PFSK-1 (cell line): ENCODE results near the gene RNF121.

Experiments used
- POLR2AphosphoS5 ChIP-seq: IDR thresholded peaks from 2 replicates; pipeline ENCODE4 v1.6.1; 2012; ENCODE audit warnings: low read depth, mild to moderate bottlenecking, control low read depth, low read length, moderate library complexity
- SIN3A ChIP-seq: IDR thresholded peaks from 2 replicates; pipeline ENCODE4 v1.6.1; 2012; ENCODE audit warnings: mild to moderate bottlenecking, low read length, moderate library complexity, borderline replicate concordance; ENCODE audit not compliant: insufficient read depth
- TAF1 ChIP-seq: IDR thresholded peaks from 2 replicates; pipeline ENCODE4 v1.6.1; 2012; ENCODE audit warnings: low read length, control low read depth, borderline replicate concordance; ENCODE audit not compliant: insufficient read depth

GRCh38 chr11:71996946-71997345 lies 68.1 kb downstream of the RNF121 start:
- TF ChIP-seq POLR2AphosphoS5 = no peak
- no peak for TF ChIP-seq TAF1
- no peak for TF ChIP-seq SIN3A
